ENCODE measurements around the gene KCNAB1.

Gene KCNAB1

DNA sequence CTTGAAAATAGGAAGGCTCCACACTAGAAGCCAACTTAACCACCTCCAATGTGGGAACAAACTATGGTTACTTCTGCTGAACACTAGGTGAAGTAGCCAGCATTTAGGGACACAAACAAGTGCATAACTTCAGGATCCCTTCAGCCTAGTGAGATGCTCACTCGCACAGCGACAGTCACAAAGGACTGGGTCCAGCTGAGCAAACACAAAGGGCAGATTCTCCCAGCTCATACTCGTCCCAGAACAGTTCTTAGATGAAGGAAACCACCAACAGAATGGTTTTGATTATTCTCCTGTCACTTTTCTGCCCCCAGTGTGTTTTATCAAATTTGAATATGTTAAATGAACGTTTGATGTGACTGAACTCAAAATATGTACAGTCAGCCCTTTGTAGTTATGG lies 201.6 kb downstream of the KCNAB1 start:
- Histone ChIP-seq H3K9me2 (replicated peaks; ENCODE audit: insufficient read depth, low read length) (no peaks in the 10 kb centered on the region), H3K36me3 (ENCODE audit: low read length) (no peaks in the 10 kb centered on the region), H2AFZ (ENCODE audit: low read depth, low read length, severe bottlenecking) (no peak overlapping the region), H3K79me2 (ENCODE audit: insufficient read depth, low read length) (no peaks in the 10 kb centered on the region), H4K20me1 (ENCODE audit: low read depth, low read length) (no peaks in the 10 kb centered on the region), H3K27me3 (ENCODE audit: low read length) (no peaks in the 10 kb centered on the region; the same call in 1 of the 2 replicates), H3K4me3 (ENCODE audit: insufficient read depth, low read length, poor library complexity, severe bottlenecking) (no peak overlapping the region), H3K27ac (ENCODE audit: low read depth, low read length) (no peak overlapping the region), H3K9me3 (ENCODE audit: insufficient read depth, low read length) (no peaks in the 10 kb centered on the region), H3F3A (ENCODE audit: insufficient read depth) (no peaks in the 10 kb centered on the region), H3K4me2 (ENCODE audit: low read depth, low read length, poor library complexity, severe bottlenecking) (no peak overlapping the region), H3K9ac (ENCODE audit: low read length) (no peak overlapping the region)
- TF ChIP-seq, protein P1, sequence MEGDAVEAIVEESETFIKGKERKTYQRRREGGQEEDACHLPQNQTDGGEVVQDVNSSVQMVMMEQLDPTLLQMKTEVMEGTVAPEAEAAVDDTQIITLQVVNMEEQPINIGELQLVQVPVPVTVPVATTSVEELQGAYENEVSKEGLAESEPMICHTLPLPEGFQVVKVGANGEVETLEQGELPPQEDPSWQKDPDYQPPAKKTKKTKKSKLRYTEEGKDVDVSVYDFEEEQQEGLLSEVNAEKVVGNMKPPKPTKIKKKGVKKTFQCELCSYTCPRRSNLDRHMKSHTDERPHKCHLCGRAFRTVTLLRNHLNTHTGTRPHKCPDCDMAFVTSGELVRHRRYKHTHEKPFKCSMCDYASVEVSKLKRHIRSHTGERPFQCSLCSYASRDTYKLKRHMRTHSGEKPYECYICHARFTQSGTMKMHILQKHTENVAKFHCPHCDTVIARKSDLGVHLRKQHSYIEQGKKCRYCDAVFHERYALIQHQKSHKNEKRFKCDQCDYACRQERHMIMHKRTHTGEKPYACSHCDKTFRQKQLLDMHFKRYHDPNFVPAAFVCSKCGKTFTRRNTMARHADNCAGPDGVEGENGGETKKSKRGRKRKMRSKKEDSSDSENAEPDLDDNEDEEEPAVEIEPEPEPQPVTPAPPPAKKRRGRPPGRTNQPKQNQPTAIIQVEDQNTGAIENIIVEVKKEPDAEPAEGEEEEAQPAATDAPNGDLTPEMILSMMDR (IDR thresholded peaks at IDR 0.05; ENCODE audit: insufficient read depth, low read length, poor library complexity, severe bottlenecking): no peak
- no peak for TF ChIP-seq EZH2phosphoT487 (conservative IDR thresholded peaks at IDR 0.05; ENCODE audit: low read length)

DNA sequence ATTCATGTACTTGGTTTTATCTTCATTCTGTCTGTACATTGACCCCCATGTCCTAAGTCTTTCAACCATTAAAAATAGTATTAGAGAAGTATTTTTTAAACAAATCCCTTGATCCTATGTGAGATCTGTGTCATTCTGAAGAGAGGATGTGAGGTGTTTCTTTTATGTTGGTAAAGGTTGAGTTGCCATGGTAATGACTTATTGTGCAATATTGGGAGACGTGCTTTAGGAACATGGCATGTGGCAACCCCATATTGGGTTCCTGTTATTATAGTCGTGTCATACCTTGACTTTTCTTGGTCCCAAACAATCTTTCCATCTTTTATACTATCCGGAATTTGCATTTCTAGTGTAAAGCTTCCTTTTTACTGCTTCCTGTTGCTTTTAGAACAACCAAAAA lies 203.1 kb downstream of the KCNAB1 start:
- Histone ChIP-seq H3K27me3 (ENCODE audit: low read length) (no peaks in the 10 kb centered on the region), H3K9ac (ENCODE audit: low read length) (no peak overlapping the region), H3F3A (ENCODE audit: insufficient read depth) (no peaks in the 10 kb centered on the region), H3K4me2 (ENCODE audit: low read depth, low read length, poor library complexity, severe bottlenecking) (no peak overlapping the region), H3K9me2 (replicated peaks; ENCODE audit: insufficient read depth, low read length) (no peaks in the 10 kb centered on the region), H3K9me3 (ENCODE audit: insufficient read depth, low read length) (no peaks in the 10 kb centered on the region), H3K4me3 (ENCODE audit: insufficient read depth, low read length, poor library complexity, severe bottlenecking) (no peak overlapping the region), H4K20me1 (ENCODE audit: low read depth, low read length) (no peaks in the 10 kb centered on the region), H3K27ac (ENCODE audit: low read depth, low read length) (no peak overlapping the region), H2AFZ (ENCODE audit: low read depth, low read length, severe bottlenecking) (no peak overlapping the region), H3K36me3 (ENCODE audit: low read length) (no peaks in the 10 kb centered on the region), H3K79me2 (ENCODE audit: insufficient read depth, low read length) (no peaks in the 10 kb centered on the region)
- no peak for TF ChIP-seq EZH2phosphoT487 (conservative IDR thresholded peaks at IDR 0.05; ENCODE audit: low read length)
- TF ChIP-seq, protein P1 (IDR thresholded peaks at IDR 0.05; ENCODE audit: insufficient read depth, low read length, poor library complexity, severe bottlenecking): no peak

DNA sequence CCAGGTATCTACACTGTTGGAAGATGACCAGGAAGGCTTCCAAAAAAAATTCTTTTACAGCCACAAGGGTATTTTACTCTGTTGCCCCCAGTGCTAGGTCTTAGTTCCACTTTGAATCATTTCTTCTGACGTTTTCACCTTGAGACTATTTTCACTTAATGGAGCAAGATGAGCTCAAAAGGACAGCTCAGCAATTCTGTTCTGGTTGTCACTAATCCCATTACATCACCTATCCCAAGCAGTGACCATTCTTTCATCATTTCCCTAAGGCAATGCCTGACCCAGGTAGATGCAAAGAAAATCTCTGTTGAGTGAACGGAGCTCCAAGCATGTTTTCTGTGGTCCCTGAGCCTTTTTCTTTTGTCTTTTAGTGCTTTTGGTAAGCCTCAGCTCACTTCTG lies 210.0 kb downstream of the KCNAB1 start:
- TF ChIP-seq, protein P1 (IDR thresholded peaks at IDR 0.05; ENCODE audit: insufficient read depth, low read length, poor library complexity, severe bottlenecking): no peak
- H4K20me1 ChIP-seq (ENCODE audit: low read depth, low read length): no peaks in the 10 kb centered on the region
- no peak overlapping the region for H3K9ac ChIP-seq (ENCODE audit: low read length)
- no peak overlapping the region for H3K4me3 ChIP-seq (ENCODE audit: insufficient read depth, low read length, poor library complexity, severe bottlenecking)
- no peaks in the 10 kb centered on the region for H3F3A ChIP-seq (ENCODE audit: insufficient read depth)
- H3K79me2 ChIP-seq (ENCODE audit: insufficient read depth, low read length): no peaks in the 10 kb centered on the region
- no peak overlapping the region for H3K27ac ChIP-seq (ENCODE audit: low read depth, low read length)
- H3K4me2 ChIP-seq (ENCODE audit: low read depth, low read length, poor library complexity, severe bottlenecking): no peak overlapping the region
- no peaks in the 10 kb centered on the region for H3K27me3 ChIP-seq (ENCODE audit: low read length)
- H2AFZ ChIP-seq (ENCODE audit: low read depth, low read length, severe bottlenecking): no peak overlapping the region
- no peaks in the 10 kb centered on the region for H3K9me2 ChIP-seq (replicated peaks; ENCODE audit: insufficient read depth, low read length)
- H3K9me3 ChIP-seq (ENCODE audit: insufficient read depth, low read length): no peaks in the 10 kb centered on the region
- H3K36me3 ChIP-seq (ENCODE audit: low read length): no peaks in the 10 kb centered on the region

DNA sequence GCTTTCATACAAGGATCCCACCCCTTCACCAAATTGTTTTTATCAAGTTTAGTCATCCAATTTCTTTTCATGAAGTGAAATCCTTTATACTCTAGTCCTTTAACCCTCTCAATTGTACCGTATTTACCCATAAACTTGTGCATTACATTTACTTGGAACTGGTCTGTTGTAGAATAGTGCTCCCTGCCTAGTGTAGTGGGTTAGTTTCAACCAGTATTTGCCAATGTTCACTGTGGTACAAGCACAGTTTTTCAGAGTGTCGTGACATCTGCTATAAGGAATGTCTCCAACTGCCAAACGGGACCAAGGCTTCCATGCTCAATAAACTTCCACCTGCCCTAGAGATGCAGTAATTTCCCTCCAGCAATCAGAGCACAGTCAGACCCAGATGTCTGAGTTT lies 211.9 kb downstream of the KCNAB1 start:
- no peaks in the 10 kb centered on the region for H3K9me3 ChIP-seq (ENCODE audit: insufficient read depth, low read length)
- H3K4me2 ChIP-seq (ENCODE audit: low read depth, low read length, poor library complexity, severe bottlenecking): no peak overlapping the region
- H3K27me3 ChIP-seq (ENCODE audit: low read length): no peaks in the 10 kb centered on the region
- H3K36me3 ChIP-seq (ENCODE audit: low read length): no peaks in the 10 kb centered on the region
- TF ChIP-seq, protein P1 (IDR thresholded peaks at IDR 0.05; ENCODE audit: insufficient read depth, low read length, poor library complexity, severe bottlenecking): no peak
- no peak for TF ChIP-seq EZH2phosphoT487 (conservative IDR thresholded peaks at IDR 0.05; ENCODE audit: low read length)
- no peaks in the 10 kb centered on the region for H3K9me2 ChIP-seq (replicated peaks; ENCODE audit: insufficient read depth, low read length)
- H3F3A ChIP-seq (ENCODE audit: insufficient read depth): no peaks in the 10 kb centered on the region
- H4K20me1 ChIP-seq (ENCODE audit: low read depth, low read length): no peaks in the 10 kb centered on the region
- no peak overlapping the region for H3K9ac ChIP-seq (ENCODE audit: low read length)
- no peak overlapping the region for H3K4me3 ChIP-seq (ENCODE audit: insufficient read depth, low read length, poor library complexity, severe bottlenecking)
- no peak overlapping the region for H2AFZ ChIP-seq (ENCODE audit: low read depth, low read length, severe bottlenecking)
- H3K79me2 ChIP-seq (ENCODE audit: insufficient read depth, low read length): no peaks in the 10 kb centered on the region
- H3K27ac ChIP-seq (ENCODE audit: low read depth, low read length): no peak overlapping the region
